ENCODE results near the gene LYPLAL1. TPM values are rescaled to one million over a fixed set of nuclear protein-coding genes. Genes with fewer than 3 reads are reported as not detected.

Gene LYPLAL1
- total RNA-seq, 4 donors from 2014 or later: 32.1 to 49.4 (median 39.5) TPM

- no peak for TF ChIP-seq CTCF (IDR thresholded peaks at IDR 0.05)
- TF ChIP-seq POLR2A (IDR thresholded peaks at IDR 0.05): no peak
- peaks cover 30 to 38% of the 10 kb centered on the region in 2 donors for H3K4me1 ChIP-seq
- H3K27ac ChIP-seq: peak overlapping the region; percentile 70 to 97 (median 95)
- H3K9me3 ChIP-seq: no peaks in the 10 kb centered on the region
- no peaks in the 10 kb centered on the region for H3K36me3 ChIP-seq
- H3K27me3 ChIP-seq: no peaks in the 10 kb centered on the region
- intact Hi-C loops (cut with DNase I): no loop called here
- H3K4me3 ChIP-seq (replicated peaks in 1 of 3): peak overlapping the region; percentile 31 to 89 (median 65)
- no peak for DNase-seq
- 51% methylated on average over 6 of the region's 6 CpGs for WGBS, 2 donors
Observed at GRCh38 chr1:219173434-219173757, 282 bp upstream of the LYPLAL1 start.

GRCh38 chr1:219174460-219175211, 958 bp downstream of the LYPLAL1 start:
- H3K27me3 ChIP-seq: no peaks in the 10 kb centered on the region
- intact Hi-C loops (cut with DNase I): no loop called here
- WGBS, 2 donors: 18 to 27% methylated on average over 11 of the region's 11 CpGs

GRCh38 chr1:219175212-219175564, 1.5 kb downstream of the LYPLAL1 start:
- Histone ChIP-seq H3K27me3 (no peaks in the 10 kb centered on the region), H3K4me1 (peaks cover 30 to 43% of the 10 kb centered on the region in 2 donors), H3K27ac (peak overlapping the region; percentile 70 to 97 (median 95)), H3K4me3 (replicated peaks in 1 of 3) (no peak overlapping the region), H3K9me3 (no peaks in the 10 kb centered on the region), H3K36me3 (no peaks in the 10 kb centered on the region)
- DNase-seq: no peak
- WGBS, 2 donors: 90 to 92% methylated on average over 3 of the region's 3 CpGs
- intact Hi-C loops (cut with DNase I): no loop called here
- no peak for TF ChIP-seq POLR2A (IDR thresholded peaks at IDR 0.05)

More at GRCh38 chr1:219174460-219175211, 958 bp downstream of the LYPLAL1 start:
- peak overlapping the region; percentile 70 to 97 (median 95) for H3K27ac ChIP-seq
- no peaks in the 10 kb centered on the region for H3K9me3 ChIP-seq
- peaks cover 30 to 43% of the 10 kb centered on the region in 2 donors for H3K4me1 ChIP-seq
- peak; percentile 37 to 41 for DNase-seq
- peak overlapping the region; percentile 31 to 89 (median 65) for H3K4me3 ChIP-seq (replicated peaks in 1 of 3)
- TF ChIP-seq POLR2A (IDR thresholded peaks at IDR 0.05) (peak in 1 of 2 donors; percentile 26), CTCF (IDR thresholded peaks at IDR 0.05) (peak in 1 of 6 experiments; percentile 14)
- no peaks in the 10 kb centered on the region for H3K36me3 ChIP-seq

- Histone ChIP-seq H3K36me3 (no peaks in the 10 kb centered on the region), H3K9me3 (no peaks in the 10 kb centered on the region), H3K4me3 (replicated peaks in 1 of 3) (no peak overlapping the region), H3K4me1 (peaks cover 27 to 35% of the 10 kb centered on the region in 2 donors), H3K27ac (no peak overlapping the region), H3K27me3 (no peaks in the 10 kb centered on the region)
- intact Hi-C loops (cut with DNase I): no loop called here
- DNase-seq: no peak
- no peak for TF ChIP-seq POLR2A (IDR thresholded peaks at IDR 0.05)
- TF ChIP-seq CTCF (IDR thresholded peaks at IDR 0.05): no peak
- WGBS, 2 donors: 94 to 98% methylated on average over 4 of the region's 4 CpGs
Observed at GRCh38 chr1:219176168-219176567, 2.5 kb downstream of the LYPLAL1 start.

- intact Hi-C loops (cut with DNase I): no loop called here
- DNase-seq: no peak
- Histone ChIP-seq H3K9me3 (no peaks in the 10 kb centered on the region), H3K36me3 (no peaks in the 10 kb centered on the region), H3K27me3 (no peaks in the 10 kb centered on the region), H3K27ac (no peak overlapping the region), H3K4me1 (peaks cover 20 to 27% of the 10 kb centered on the region in 2 donors), H3K4me3 (replicated peaks in 1 of 3) (no peak overlapping the region)
- 86 to 91% methylated on average over 3 of the region's 3 CpGs for WGBS, 2 donors
- TF ChIP-seq CTCF (IDR thresholded peaks at IDR 0.05) (no peak), POLR2A (IDR thresholded peaks at IDR 0.05) (no peak)
Observed at GRCh38 chr1:219177363-219177762, 3.7 kb downstream of the LYPLAL1 start.

Data from thyroid gland (tissue), 4 donors.